ENCODE measurements around the gene PLXNC1. TPM values are rescaled to one million over a fixed set of nuclear protein-coding genes. Genes with fewer than 3 reads are reported as not detected.

PLXNC1 gene
- total RNA-seq, 4 donors from 2014 or later, result 4.8 to 6.8 (median 6.2) TPM

DNA sequence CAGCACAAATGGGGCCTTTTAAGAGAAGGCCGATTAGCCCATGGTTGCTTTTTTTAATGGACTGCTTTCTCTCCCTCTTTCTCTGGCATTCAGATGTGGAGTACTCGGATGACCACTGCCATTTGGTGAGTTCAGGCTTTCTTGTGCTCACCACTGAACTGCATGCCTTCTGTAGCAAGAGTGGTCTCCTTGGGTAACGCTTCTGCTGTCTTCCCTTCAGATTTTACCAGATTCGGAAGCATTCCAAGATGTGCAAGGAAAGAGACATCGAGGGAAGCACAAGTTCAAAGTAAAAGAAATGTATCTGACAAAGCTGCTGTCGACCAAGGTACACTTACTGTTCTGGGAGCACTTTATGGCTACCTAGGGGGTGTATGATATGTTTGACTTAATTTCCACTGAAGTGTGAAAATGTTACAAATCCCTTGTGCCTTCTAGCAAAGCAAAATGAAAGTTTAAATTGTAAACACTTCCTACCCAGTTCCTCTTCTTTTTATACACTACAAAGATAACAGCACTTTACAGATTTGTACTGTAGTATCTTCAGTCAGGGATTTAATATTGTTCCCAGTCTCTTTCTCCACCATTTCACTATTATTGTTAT, 148.8 kb downstream of the PLXNC1 start:
- H3K27me3 ChIP-seq, result no peaks in the 10 kb centered on the region
- H3K36me3 ChIP-seq, result peaks cover 0 to 34% of the 10 kb centered on the region in 2 donors
- H3K9me3 ChIP-seq, result no peaks in the 10 kb centered on the region
- H3K27ac ChIP-seq, result no peak overlapping the region
- H3K4me1 ChIP-seq, result no peaks in the 10 kb centered on the region
- TF ChIP-seq, protein P1, sequence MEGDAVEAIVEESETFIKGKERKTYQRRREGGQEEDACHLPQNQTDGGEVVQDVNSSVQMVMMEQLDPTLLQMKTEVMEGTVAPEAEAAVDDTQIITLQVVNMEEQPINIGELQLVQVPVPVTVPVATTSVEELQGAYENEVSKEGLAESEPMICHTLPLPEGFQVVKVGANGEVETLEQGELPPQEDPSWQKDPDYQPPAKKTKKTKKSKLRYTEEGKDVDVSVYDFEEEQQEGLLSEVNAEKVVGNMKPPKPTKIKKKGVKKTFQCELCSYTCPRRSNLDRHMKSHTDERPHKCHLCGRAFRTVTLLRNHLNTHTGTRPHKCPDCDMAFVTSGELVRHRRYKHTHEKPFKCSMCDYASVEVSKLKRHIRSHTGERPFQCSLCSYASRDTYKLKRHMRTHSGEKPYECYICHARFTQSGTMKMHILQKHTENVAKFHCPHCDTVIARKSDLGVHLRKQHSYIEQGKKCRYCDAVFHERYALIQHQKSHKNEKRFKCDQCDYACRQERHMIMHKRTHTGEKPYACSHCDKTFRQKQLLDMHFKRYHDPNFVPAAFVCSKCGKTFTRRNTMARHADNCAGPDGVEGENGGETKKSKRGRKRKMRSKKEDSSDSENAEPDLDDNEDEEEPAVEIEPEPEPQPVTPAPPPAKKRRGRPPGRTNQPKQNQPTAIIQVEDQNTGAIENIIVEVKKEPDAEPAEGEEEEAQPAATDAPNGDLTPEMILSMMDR (IDR thresholded peaks at IDR 0.05), result no peak
- TF ChIP-seq EP300 (IDR thresholded peaks at IDR 0.05), result no peak
- TF ChIP-seq POLR2A (IDR thresholded peaks at IDR 0.05), result no peak
- TF ChIP-seq POLR2AphosphoS5 (IDR thresholded peaks at IDR 0.05), result no peak
- 92% methylated on average over 5 to 6 of the region's 6 CpGs for WGBS, 2 donors (ENCODE audit: low coverage in 1 of 2)
- H3K4me3 ChIP-seq, result no peak overlapping the region
- ATAC-seq, result no peak

DNA sequence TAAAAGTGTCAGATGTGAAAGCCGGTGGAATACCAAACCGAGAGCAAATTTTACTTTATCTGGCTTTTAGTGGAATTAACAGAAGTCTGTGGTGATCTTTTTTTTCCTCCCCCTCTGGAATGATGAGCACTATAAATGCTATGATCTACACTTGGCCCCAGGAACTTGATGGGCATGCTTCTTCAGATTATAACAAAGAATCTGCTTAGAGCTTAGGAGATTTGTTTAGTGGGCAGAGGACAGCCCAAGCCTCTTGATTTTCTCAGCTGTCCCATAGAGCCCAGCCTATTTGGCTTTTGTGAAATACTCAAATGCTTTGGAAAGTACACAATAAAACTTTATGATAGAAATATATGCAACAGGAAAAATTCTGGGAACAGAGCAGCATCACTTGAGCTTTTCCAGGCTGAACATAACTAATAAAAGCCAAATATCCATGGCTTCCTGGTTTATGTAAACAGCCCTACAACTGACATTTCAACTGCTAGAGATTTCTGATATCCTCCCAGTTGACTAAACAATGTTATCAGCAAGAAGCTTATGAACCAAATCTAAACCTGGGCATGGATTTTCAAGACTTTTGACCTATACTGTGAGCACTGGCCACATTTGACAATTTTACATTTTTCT, 149.6 kb downstream of the PLXNC1 start:
- no peak overlapping the region for H3K4me3 ChIP-seq
- peaks cover 0 to 35% of the 10 kb centered on the region in 2 donors for H3K36me3 ChIP-seq
- ATAC-seq, result no peak
- no peaks in the 10 kb centered on the region for H3K4me1 ChIP-seq
- no peak overlapping the region for H3K27ac ChIP-seq
- TF ChIP-seq POLR2A (IDR thresholded peaks at IDR 0.05), result no peak
- TF ChIP-seq, protein P1 (IDR thresholded peaks at IDR 0.05), result no peak
- TF ChIP-seq POLR2AphosphoS5 (IDR thresholded peaks at IDR 0.05), result no peak
- TF ChIP-seq EP300 (IDR thresholded peaks at IDR 0.05), result no peak
- H3K9me3 ChIP-seq, result no peaks in the 10 kb centered on the region
- WGBS, 2 donors (ENCODE audit: low coverage in 1 of 2), result 90 to 95% methylated on average over 2 of the region's 2 CpGs
- H3K27me3 ChIP-seq, result no peaks in the 10 kb centered on the region

DNA sequence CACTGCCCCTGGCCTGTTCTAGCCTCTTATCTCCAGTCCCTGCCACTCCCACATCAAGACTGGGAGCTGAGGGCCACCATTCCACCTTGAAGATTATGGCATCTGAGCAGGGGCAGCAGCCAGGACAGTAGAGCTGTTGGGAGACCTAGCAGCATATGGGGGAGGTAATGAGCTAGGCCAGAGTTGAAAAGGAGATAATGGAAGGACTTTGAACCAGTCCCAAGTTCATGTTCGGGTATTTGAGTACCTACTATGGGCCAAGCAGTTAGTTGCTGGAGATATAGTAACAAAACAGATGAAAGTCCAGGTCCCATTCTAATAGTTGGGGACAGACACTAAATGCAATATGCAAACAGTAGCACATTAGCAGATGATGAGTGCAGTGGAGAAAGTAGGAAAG, 151.5 kb downstream of the PLXNC1 start:
- peaks cover 0 to 4% (median 0%) of the 10 kb centered on the region in 3 donors for H3K4me1 ChIP-seq
- TF ChIP-seq POLR2AphosphoS5 (IDR thresholded peaks at IDR 0.05) (no peak), POLR2A (IDR thresholded peaks at IDR 0.05) (no peak), EP300 (IDR thresholded peaks at IDR 0.05) (no peak)
- TF ChIP-seq, protein P1 (IDR thresholded peaks at IDR 0.05), result no peak
- no peak overlapping the region for H3K4me3 ChIP-seq
- no peaks in the 10 kb centered on the region for H3K27me3 ChIP-seq
- no peaks in the 10 kb centered on the region for H3K9me3 ChIP-seq
- no peak for ATAC-seq
- no peak overlapping the region for H3K27ac ChIP-seq
- WGBS, 2 donors (ENCODE audit: low coverage in 1 of 2), result 83% methylated on average over 1 of the region's 1 CpG; no CpG with 5 or more reads in 1 of the 2 donors
- H3K36me3 ChIP-seq, result peaks cover 0 to 44% of the 10 kb centered on the region in 2 donors

DNA sequence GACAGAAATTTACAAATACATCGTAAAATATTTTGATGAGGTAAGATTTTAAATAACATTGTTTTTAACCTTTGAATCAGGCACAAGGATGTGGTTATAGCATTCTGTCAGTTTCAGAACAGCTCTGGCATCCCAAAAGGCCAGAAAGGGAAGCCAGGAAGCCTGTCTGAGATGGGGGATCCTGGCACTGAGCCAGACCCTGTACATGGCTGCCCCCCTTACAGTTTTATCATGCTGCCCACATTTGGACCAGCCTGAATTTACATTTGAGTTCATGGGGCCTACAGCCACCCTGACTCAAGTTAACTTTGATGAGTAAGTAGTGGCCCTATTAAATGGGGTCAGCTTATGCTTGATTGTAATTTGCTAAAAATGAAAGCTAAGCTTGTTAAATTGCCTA, 155.6 kb downstream of the PLXNC1 start:
- TF ChIP-seq POLR2A (IDR thresholded peaks at IDR 0.05) (no peak), POLR2AphosphoS5 (IDR thresholded peaks at IDR 0.05) (no peak), EP300 (IDR thresholded peaks at IDR 0.05) (no peak)
- TF ChIP-seq, protein P1 (IDR thresholded peaks at IDR 0.05), result no peak
- WGBS, 2 donors (ENCODE audit: low coverage in 1 of 2), result 80 to 89% methylated on average over 1 of the region's 1 CpG
- Histone ChIP-seq H3K9me3 (no peaks in the 10 kb centered on the region), H3K27ac (no peak overlapping the region), H3K4me1 (peaks cover 0 to 5% (median 0%) of the 10 kb centered on the region in 3 donors), H3K4me3 (no peak overlapping the region), H3K36me3 (peaks cover 0 to 54% of the 10 kb centered on the region in 2 donors), H3K27me3 (no peaks in the 10 kb centered on the region)
- no peak for ATAC-seq
